ENCODE measurements around the gene NREP.

Gene NREP, protein sequence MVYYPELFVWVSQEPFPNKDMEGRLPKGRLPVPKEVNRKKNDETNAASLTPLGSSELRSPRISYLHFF
- long read RNA-seq, transcript NREP-214 (3 exons, 577 nt), result minor isoform, 18 of 62 reads
- long read RNA-seq, transcript NREP-201 (4 exons, 2,013 nt), result major isoform, 29 of 62 reads
- long read RNA-seq, partial matches to known transcripts, result 4 of 62 reads
- long read RNA-seq, other reads (novel, unspliced or antisense), result 9 of 62 reads

- peak in 1 of 2 experiments; percentile 22 for DNase-seq (ENCODE audit: low read depth in 1 of 2, low spot score in 1 of 2)
- TF ChIP-seq POLR2AphosphoS5 (IDR thresholded peaks at IDR 0.05; ENCODE audit: low read depth), result no peak
- no peak for TF ChIP-seq CTCF (IDR thresholded peaks at IDR 0.05; ENCODE audit: insufficient read depth, low read length)
- no peak for TF ChIP-seq SPI1 (IDR thresholded peaks at IDR 0.05; ENCODE audit: borderline replicate concordance, low read depth)
- TF ChIP-seq GABPA (IDR thresholded peaks at IDR 0.05; ENCODE audit: low read depth), result no peak
- no peak for TF ChIP-seq REST (IDR thresholded peaks at IDR 0.05; ENCODE audit: insufficient replicate concordance, low read depth)
- peak within 1 kb of the TSS; percentile 51 for H3K4me3 ChIP-seq (replicated peaks; ENCODE audit: insufficient read depth, low read length)
Measured at GRCh38 chr5:111756581-111757354, at the start of gene NREP. Gene NREP (minus strand): TSS chr5:111757194. CDS start chr5:111755772, 1,422 bp downstream.

GRCh38 chr5:111806753-111807152 lies 49.8 kb upstream of the NREP start:
- DNase-seq (ENCODE audit: low read depth in 1 of 2, low spot score in 1 of 2), result no peak
- no peaks in the 10 kb centered on the region for H3K27me3 ChIP-seq (ENCODE audit: insufficient read depth, poor library complexity, severe bottlenecking)
- H3K27ac ChIP-seq (replicated peaks), result no peak overlapping the region
- no peak overlapping the region for H3K4me3 ChIP-seq (replicated peaks; ENCODE audit: insufficient read depth, low read length)
- TF ChIP-seq GABPA (IDR thresholded peaks at IDR 0.05; ENCODE audit: low read depth) (no peak), POLR2AphosphoS5 (IDR thresholded peaks at IDR 0.05; ENCODE audit: low read depth) (no peak), REST (IDR thresholded peaks at IDR 0.05; ENCODE audit: insufficient replicate concordance, low read depth) (no peak), SPI1 (IDR thresholded peaks at IDR 0.05; ENCODE audit: borderline replicate concordance, low read depth) (no peak)

More at GRCh38 chr5:111756581-111757354, at the start of gene NREP:
- H3K27ac ChIP-seq (replicated peaks), result peak within 1 kb of the TSS; percentile 96
- no peaks in the 10 kb centered on the region for H3K27me3 ChIP-seq (ENCODE audit: insufficient read depth, poor library complexity, severe bottlenecking)

- H3K27me3 ChIP-seq (ENCODE audit: insufficient read depth, poor library complexity, severe bottlenecking), result no peaks in the 10 kb centered on the region
- no peak for DNase-seq (ENCODE audit: low read depth in 1 of 2, low spot score in 1 of 2)
- H3K4me3 ChIP-seq (replicated peaks; ENCODE audit: insufficient read depth, low read length), result no peak overlapping the region
- H3K27ac ChIP-seq (replicated peaks), result no peak overlapping the region
- TF ChIP-seq REST (IDR thresholded peaks at IDR 0.05; ENCODE audit: insufficient replicate concordance, low read depth) (no peak), GABPA (IDR thresholded peaks at IDR 0.05; ENCODE audit: low read depth) (no peak), SPI1 (IDR thresholded peaks at IDR 0.05; ENCODE audit: borderline replicate concordance, low read depth) (no peak), CTCF (IDR thresholded peaks at IDR 0.05; ENCODE audit: insufficient read depth, low read length) (no peak), POLR2AphosphoS5 (IDR thresholded peaks at IDR 0.05; ENCODE audit: low read depth) (no peak)
Measured at GRCh38 chr5:111806156-111806555, 49.2 kb upstream of the NREP start.

Measured in HL-60 (cell line).